Subcutaneous adipose tissue (tissue), 4 donors: ENCODE measurements around the gene KRTAP3-2. TPM values are rescaled to one million over a fixed set of nuclear protein-coding genes. Genes with fewer than 3 reads are reported as not detected.

Experiments used
- CTCF ChIP-seq: fragments of 450-650 bp; IDR thresholded peaks from one replicate; pipeline ENCODE4 v1.5.1; 2016; ENCODE audit warnings: low read depth, mild to moderate bottlenecking, control low read depth, antibody characterized with exemption, moderate library complexity
- total RNA-seq, 4 donors: library from RNA; depleted of rRNA; stranded (reverse); fragments of >200 nt; gene quantifications; one replicate each; pipeline ENCODE4 v1.1.0, GENCODE V29; 2016

KRTAP3-2 gene
- total RNA-seq, 4 donors from 2014 or later = not detected

- TF ChIP-seq CTCF = no peak
Observed at GRCh38 chr17:40963838-40964237, 35.9 kb downstream of the KRTAP3-2 start.

- no peak for TF ChIP-seq CTCF
Observed at GRCh38 chr17:40962059-40962561, 37.6 kb downstream of the KRTAP3-2 start.

GRCh38 chr17:40961591-40961990 is 38.1 kb downstream of the KRTAP3-2 start:
- no peak for TF ChIP-seq CTCF

GRCh38 chr17:40960144-40960543 is 39.6 kb downstream of the KRTAP3-2 start:
- TF ChIP-seq CTCF = no peak

GRCh38 chr17:40958086-40958953 is 41.4 kb downstream of the KRTAP3-2 start:
- TF ChIP-seq CTCF = no peak

GRCh38 chr17:40956401-40957254 is 43.1 kb downstream of the KRTAP3-2 start:
- no peak for TF ChIP-seq CTCF

GRCh38 chr17:40953881-40954280 is 45.8 kb downstream of the KRTAP3-2 start:
- no peak for TF ChIP-seq CTCF
